ENCODE data around the gene TPX2. TPM values are rescaled to one million over a fixed set of nuclear protein-coding genes. Genes with fewer than 3 reads are reported as not detected.

Gene TPX2
- polyA plus RNA-seq, 1 of the 3 experiments (the other 2 are of a cell fraction), result 17.1 TPM

GRCh38 chr20:31822421-31823330 is 83.6 kb downstream of the TPX2 start:
- peak; percentile 94 for DNase-seq
- ChIA-PET POLR2A (no interaction called here), CTCF (interaction anchor here (0.6 to 7.6 kb wide), 64 partner anchors 9 to 830 kb away, joined by 3 to 174 read pairs (median 4); partner anchors contain the start of genes BCL2L1, FOXS1, PDRG1 and TM9SF4)
- H3K9me2 ChIP-seq, result no peaks in the 10 kb centered on the region
- no peaks in the 10 kb centered on the region for H3K79me2 ChIP-seq (ENCODE audit: insufficient read depth)
- H3K4me2 ChIP-seq, result peak overlapping the region; percentile 60; the same call in 1 of the 2 replicates
- no peak overlapping the region for H2AFZ ChIP-seq (ENCODE audit: low read depth)
- H3K9ac ChIP-seq, result no peak overlapping the region
- 4% methylated on average over 25 of the region's 29 CpGs for WGBS (ENCODE audit: low lambda C conversion rate)
- no peaks in the 10 kb centered on the region for H3K36me3 ChIP-seq (replicated peaks in 1 of 2; ENCODE audit: control insufficient read depth in 1 of 2, insufficient read depth in 2 of 2, low read length in 1 of 2)
- H3K27me3 ChIP-seq (ENCODE audit: insufficient read depth), result no peaks in the 10 kb centered on the region
- H3K4me1 ChIP-seq (ENCODE audit: control insufficient read depth in 1 of 2, insufficient read depth in 2 of 2, low read depth in 1 of 2, low read length in 1 of 2), result peaks cover 0 to 8% of the 10 kb centered on the region in 2 experiments; a peak in 1 of 4 replicates
- H3K9me3 ChIP-seq, result no peaks in the 10 kb centered on the region
- H3K4me3 ChIP-seq (ENCODE audit: low read depth in 2 of 2, low read length in 1 of 2), result peak overlapping the region; percentile 41 to 70
- TF ChIP-seq SMC3 (IDR thresholded peaks at IDR 0.05; ENCODE audit: low read depth, low read length), result peak; percentile 90
- no peak for TF ChIP-seq FOSL2 (IDR thresholded peaks at IDR 0.05; ENCODE audit: borderline replicate concordance, low read depth)
- peak; percentile 96 for TF ChIP-seq RAD21 (IDR thresholded peaks at IDR 0.05; ENCODE audit: low read length)
- peak; percentile 84 for TF ChIP-seq PBX3 (IDR thresholded peaks at IDR 0.05)
- peak; percentile 31; the same call in 1 of the 2 replicates for TF ChIP-seq TCF12 (IDR thresholded peaks at IDR 0.05)
- TF ChIP-seq NFIC (IDR thresholded peaks at IDR 0.05; ENCODE audit: borderline replicate concordance), result no peak
- TF ChIP-seq RCOR1 (IDR thresholded peaks at IDR 0.05; ENCODE audit: low read length), result peak; percentile 48; the same call in 1 of the 2 replicates
- peak; percentile 68 for TF ChIP-seq CHD2 (IDR thresholded peaks at IDR 0.05; ENCODE audit: low read length, partially characterized antibody)
- no peak for TF ChIP-seq IRF3 (IDR thresholded peaks at IDR 0.05; ENCODE audit: low read depth, low read length)
- peak; percentile 98 for TF ChIP-seq CTCF (IDR thresholded peaks at IDR 0.05)
- no peak for TF ChIP-seq MEF2A (IDR thresholded peaks at IDR 0.05; ENCODE audit: borderline replicate concordance, low read depth)
- TF ChIP-seq YY1 (IDR thresholded peaks at IDR 0.05; ENCODE audit: low read depth), result no peak
- no peaks in the 10 kb centered on the region for H4K20me1 ChIP-seq (ENCODE audit: insufficient read depth)
- H3F3A ChIP-seq (replicated peaks; ENCODE audit: insufficient read depth), result peaks cover 11% of the 10 kb centered on the region
- peak overlapping the region in 1 of 2 experiments; percentile 66; a peak in 2 of 4 replicates for H3K27ac ChIP-seq (ENCODE audit: low read depth in 2 of 2, low read length in 1 of 2)
